T-cell (primary cell): ENCODE data around the gene TP53I11. TPM values are rescaled to one million over a fixed set of nuclear protein-coding genes. Genes with fewer than 3 reads are reported as not detected.

Experiments
- ATAC-seq, 4 experiments: fragments of 200-7000 bp in 3 of 4; fragments of 150-1000 bp in 1 of 4; cut with Tn5 transposase; replicated peaks in 1 of 4; 1 replicate in 3 of 4; 2 replicates in 1 of 4; pipeline ENCODE4 v1.10.0; 2021; ENCODE audit warnings: moderate library complexity in 3 of 4, mild to moderate bottlenecking in 2 of 4, moderate number of reproducible peaks in 1 of 4
- CTCF ChIA-PET, 2 donors: fragments of 300-600 bp; sonication (Branson Sonifier 250); formaldehyde crosslinking; loops; one replicate each; lab custom pipeline; 2022; ENCODE audit warnings: antibody characterized with exemption in 2 of 2; lab: Charles Lee
- POLR2A ChIA-PET, 2 donors: fragments of 300-600 bp; sonication (Branson Sonifier 250); formaldehyde crosslinking; loops; one replicate each; lab custom pipeline; 2022; ENCODE audit warnings: antibody characterized with exemption in 2 of 2; lab: Charles Lee
- DNase-seq, 35 experiments: peaks; one replicate each; pipeline versions ENCODE4 v3.0.0 to v3.0.0-alpha.2; 2013 to 2023
- H3K27ac ChIP-seq: one replicate; pipeline ENCODE4 v1.5.1; 2013; ENCODE audit warnings: low read length
- H3K27me3 ChIP-seq, 2 experiments: replicated peaks in 1 of 2; 1 replicate in 1 of 2; 2 replicates in 1 of 2; pipeline versions ENCODE4 v1.6.1 to v1.7.0; 2013; ENCODE audit warnings: low read length in 1 of 2, mixed read lengths in 1 of 2; ENCODE audit not compliant: control insufficient read depth in 2 of 2, insufficient read depth in 2 of 2; ENCODE audit errors: extremely low read depth in 1 of 2
- H3K36me3 ChIP-seq, 2 donors: 1 replicate in 1 of 2; 2 replicates in 1 of 2; pipeline versions ENCODE4 v1.6.1 to v1.7.0; 2013; ENCODE audit warnings: low read length in 1 of 2; ENCODE audit not compliant: control insufficient read depth in 2 of 2, insufficient read depth in 1 of 2; ENCODE audit errors: extremely low read depth in 1 of 2
- H3K4me1 ChIP-seq, 2 experiments: 1 replicate in 1 of 2; 2 replicates in 1 of 2; pipeline versions ENCODE4 v1.6.1 to v1.7.0; 2013; ENCODE audit warnings: low read length in 2 of 2, mixed read lengths in 1 of 2; ENCODE audit not compliant: insufficient read depth in 2 of 2, control insufficient read depth in 1 of 2; ENCODE audit errors: extremely low read depth in 1 of 2
- H3K4me3 ChIP-seq, 2 donors: 1 replicate in 1 of 2; 2 replicates in 1 of 2; pipeline versions ENCODE4 v1.5.1 to v1.7.0; 2013; ENCODE audit warnings: mild to moderate bottlenecking in 2 of 2, low read length in 1 of 2, moderate library complexity in 1 of 2; ENCODE audit not compliant: control insufficient read depth in 1 of 2; ENCODE audit errors: extremely low read depth in 1 of 2
- H3K9me3 ChIP-seq: 2 replicates; pipeline ENCODE4 v1.7.0; 2013
- H3K27ac Mint-ChIP-seq, 2 donors: one replicate each; pipeline ENCODE4 v1.8.0; 2020 to 2021; ENCODE audit warnings: mild to moderate bottlenecking in 2 of 2, mixed read lengths in 2 of 2
- H3K27me3 Mint-ChIP-seq, 2 donors: one replicate each; pipeline ENCODE4 v1.8.0; 2021 to 2022; ENCODE audit warnings: mixed read lengths in 2 of 2
- H3K36me3 Mint-ChIP-seq: one replicate; pipeline ENCODE4 v1.8.0; 2021; ENCODE audit warnings: mixed read lengths
- H3K4me1 Mint-ChIP-seq, 3 donors: one replicate each; pipeline ENCODE4 v1.8.0; 2020 to 2022; ENCODE audit warnings: mixed read lengths in 3 of 3, mild to moderate bottlenecking in 1 of 3
- H3K4me3 Mint-ChIP-seq, 3 donors: one replicate each; pipeline ENCODE4 v1.8.0; 2020 to 2022; ENCODE audit warnings: mild to moderate bottlenecking in 3 of 3, mixed read lengths in 3 of 3, moderate library complexity in 3 of 3
- H3K9me3 Mint-ChIP-seq, 3 donors: one replicate each; pipeline ENCODE4 v1.8.0; 2020 to 2022; ENCODE audit warnings: mixed read lengths in 3 of 3
- WGBS: methylation state at CpG from one replicate; pipeline ENCODE4 v1.1.5; 2013; ENCODE audit warnings: missing lambda C conversion rate; ENCODE audit not compliant: insufficient coverage; 5-methylcytosine and 5-hydroxymethylcytosine counted together
- total RNA-seq, 35 experiments: library from RNA in 6 of 35; stranded (reverse) in 6 of 35; fragments of 120-200 nt in 1 of 35; gene quantifications; one replicate each; pipeline versions ENCODE4 v1.2.1 to v1.2.4 and lab custom pipeline; 2013 to 2026

Gene TP53I11
- total RNA-seq, 5 donors from 2014 or later (not counting 1 experiment from before 2014, with no cell fraction given) = 6.6 to 27.0 (median 16.4) TPM

DNA sequence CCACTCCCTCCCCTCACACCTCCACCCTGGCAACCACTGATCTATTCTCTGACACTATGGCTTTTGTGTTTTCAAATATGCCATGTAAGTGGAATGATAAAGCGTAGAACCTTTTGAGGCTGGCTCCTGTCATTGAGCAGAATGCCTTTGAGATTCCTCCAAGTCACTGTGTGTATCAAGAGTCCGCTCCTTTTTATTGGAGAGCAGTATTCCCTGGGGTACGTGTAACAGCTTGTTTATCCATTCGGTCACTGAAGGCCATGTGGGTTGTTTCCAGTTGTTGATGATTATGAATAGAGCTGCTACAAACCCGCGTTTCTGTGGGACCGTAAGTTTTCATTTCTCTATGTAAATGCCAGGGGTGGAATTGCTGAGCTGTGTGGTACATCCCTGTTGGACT lies 10.3 kb downstream of the TP53I11 start:
- Mint-ChIP-seq H3K36me3 (no peaks in the 10 kb centered on the region), H3K4me3 (no peak overlapping the region), H3K27me3 (no peaks in the 10 kb centered on the region), H3K27ac (no peak overlapping the region), H3K9me3 (no peaks in the 10 kb centered on the region), H3K4me1 (peaks cover 13 to 46% (median 22%) of the 10 kb centered on the region in 3 donors)
- WGBS = 97% methylated on average over 6 of the region's 7 CpGs
- no peak for DNase-seq
- ATAC-seq = no peak
- H3K4me1 ChIP-seq = peaks cover 2 to 25% of the 10 kb centered on the region in 2 experiments
- no peaks in the 10 kb centered on the region for H3K9me3 ChIP-seq
- H3K27ac ChIP-seq = no peak overlapping the region
- POLR2A ChIA-PET = no interaction called here
- CTCF ChIA-PET = interaction anchor here (0.5 to 1.9 kb wide), 7 partner anchors 8 to 392 kb away, joined by 3 to 12 read pairs (median 5); no protein-coding TSS in a partner anchor
- H3K36me3 ChIP-seq = no peaks in the 10 kb centered on the region
- H3K4me3 ChIP-seq = no peak overlapping the region
- peaks cover 0 to 4% of the 10 kb centered on the region in 2 experiments for H3K27me3 ChIP-seq

DNA sequence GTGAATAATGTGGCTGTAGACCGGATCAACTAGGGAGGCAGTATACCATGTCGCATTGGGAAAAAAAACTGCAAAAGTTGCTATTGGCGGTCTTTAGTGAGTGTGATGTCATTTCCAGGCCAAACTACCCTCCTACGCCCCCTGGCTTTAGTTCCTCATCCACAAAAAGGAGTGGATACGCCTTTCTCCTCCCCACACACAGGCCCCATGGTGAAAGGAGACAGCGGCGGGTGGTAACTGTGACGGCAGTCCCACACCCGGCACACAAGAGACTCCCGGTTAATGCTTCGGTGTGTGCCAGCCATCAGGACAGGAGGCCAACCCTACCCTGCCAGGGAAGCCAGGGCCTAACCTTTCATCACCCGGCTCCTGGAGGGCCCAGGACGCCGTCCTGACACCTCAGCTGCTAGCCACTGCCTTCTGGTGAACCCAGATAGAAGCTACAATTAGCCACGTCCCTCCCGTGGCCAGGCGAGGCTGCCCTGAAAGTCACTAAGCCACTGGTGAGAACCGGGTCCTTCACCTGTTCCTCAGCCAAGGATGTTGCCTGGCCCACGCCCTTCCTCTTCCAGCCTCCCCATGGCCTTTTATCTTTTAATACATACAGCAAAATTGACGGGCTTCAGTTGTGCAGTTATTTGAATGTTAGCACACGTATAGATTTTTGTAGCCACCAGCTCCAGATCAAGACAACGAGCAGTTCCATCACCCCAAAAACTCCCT lies 10.8 kb downstream of the TP53I11 start:
- ChIA-PET CTCF (interaction anchor here (0.5 to 4.7 kb wide), 5 partner anchors 13 to 393 kb away, joined by 3 to 135 read pairs (median 6); no protein-coding TSS in a partner anchor), POLR2A (no interaction called here)
- ATAC-seq (no peak), DNase-seq (no peak)
- Mint-ChIP-seq H3K4me3 (no peak overlapping the region), H3K27me3 (no peaks in the 10 kb centered on the region), H3K4me1 (peaks cover 13 to 46% (median 22%) of the 10 kb centered on the region in 3 donors), H3K9me3 (no peaks in the 10 kb centered on the region), H3K36me3 (no peaks in the 10 kb centered on the region), H3K27ac (no peak overlapping the region)
- H3K27me3 ChIP-seq = peaks cover 0 to 4% of the 10 kb centered on the region in 2 experiments
- WGBS = 83% methylated on average over 12 of the region's 22 CpGs
- H3K9me3 ChIP-seq = no peaks in the 10 kb centered on the region
- H3K4me3 ChIP-seq = no peak overlapping the region
- peaks cover 2 to 25% of the 10 kb centered on the region in 2 experiments for H3K4me1 ChIP-seq
- no peak overlapping the region for H3K27ac ChIP-seq
- H3K36me3 ChIP-seq = no peaks in the 10 kb centered on the region

DNA sequence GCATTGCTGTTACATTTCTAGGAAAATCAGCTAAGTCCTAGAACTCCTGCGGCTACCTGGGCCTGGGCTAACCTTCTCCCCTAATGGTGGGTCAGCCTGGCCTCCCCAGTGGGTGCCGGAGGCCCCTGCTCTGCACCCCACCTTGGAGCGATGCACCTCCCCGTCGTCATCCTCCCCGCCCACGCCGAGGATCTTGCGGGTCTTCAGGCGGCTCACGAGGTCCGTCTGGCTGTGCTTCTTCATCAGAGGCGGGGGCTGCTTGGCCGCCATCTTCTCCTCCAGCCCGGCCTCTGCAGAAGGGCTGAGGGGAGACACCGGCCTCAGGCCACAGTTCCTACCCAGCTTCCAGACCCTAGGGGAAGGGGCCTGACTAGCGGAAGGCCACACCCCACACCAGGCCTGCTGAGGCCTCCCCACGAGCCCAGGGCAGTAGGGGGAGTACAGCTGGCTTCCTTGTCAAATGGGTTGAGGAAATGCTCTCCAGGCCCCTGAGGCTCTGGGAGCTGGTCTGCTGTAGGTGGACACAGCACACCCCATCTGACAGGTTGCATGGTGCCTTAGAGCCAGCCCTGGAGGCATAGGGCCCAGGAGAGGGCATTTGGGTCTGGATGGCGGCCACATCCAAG lies 12.5 kb downstream of the TP53I11 start:
- CTCF ChIA-PET = interaction anchor here (0.5 to 4.7 kb wide), 8 partner anchors 11 to 407 kb away, joined by 3 to 179 read pairs (median 3); no protein-coding TSS in a partner anchor
- peaks cover 2 to 17% of the 10 kb centered on the region in 2 experiments for H3K4me1 ChIP-seq

DNA sequence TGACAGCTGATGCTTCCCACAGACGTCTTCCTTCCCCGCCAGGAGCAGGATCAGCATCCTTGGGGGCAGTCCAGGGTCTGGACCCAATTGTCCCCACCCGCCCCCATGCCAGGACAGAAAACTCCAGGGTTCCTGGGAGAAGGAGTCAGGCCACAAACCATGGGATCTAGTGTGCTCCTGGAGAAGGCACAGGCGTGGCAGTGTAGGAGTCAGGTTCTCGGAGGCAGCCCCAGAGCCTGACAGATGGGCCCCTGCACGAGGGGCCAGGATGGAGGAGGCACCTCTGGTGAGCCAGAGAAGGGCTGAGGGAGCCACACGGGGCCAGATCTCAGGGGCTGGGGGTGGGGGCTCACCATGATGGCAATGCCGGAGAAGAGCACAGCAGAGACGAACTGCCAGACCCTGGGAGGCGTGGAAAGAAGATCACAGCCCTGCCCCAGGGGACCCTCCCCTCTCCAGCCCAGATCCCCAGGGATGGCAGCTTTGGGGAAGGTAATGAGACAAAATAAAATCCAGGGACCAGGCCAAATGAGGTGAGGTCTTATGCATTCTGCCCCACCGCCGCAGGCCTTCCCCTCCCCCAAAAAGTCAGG lies 13.6 kb downstream of the TP53I11 start:
- no peaks in the 10 kb centered on the region for H3K9me3 ChIP-seq
- Mint-ChIP-seq H3K36me3 (no peaks in the 10 kb centered on the region), H3K27ac (no peak overlapping the region), H3K4me3 (no peak overlapping the region), H3K27me3 (no peaks in the 10 kb centered on the region), H3K4me1 (peaks cover 1 to 19% (median 2%) of the 10 kb centered on the region in 3 donors), H3K9me3 (no peaks in the 10 kb centered on the region)
- H3K27ac ChIP-seq = no peak overlapping the region
- H3K4me3 ChIP-seq = no peak overlapping the region
- H3K36me3 ChIP-seq = no peaks in the 10 kb centered on the region
- DNase-seq (no peak), ATAC-seq (no peak)
- ChIA-PET POLR2A (no interaction called here), CTCF (interaction anchor here (0.6 to 4.7 kb wide), 24 partner anchors 10 to 397 kb away, joined by 3 to 179 read pairs (median 3); no protein-coding TSS in a partner anchor)
- no peaks in the 10 kb centered on the region for H3K27me3 ChIP-seq
- H3K4me1 ChIP-seq = peaks cover 0 to 7% of the 10 kb centered on the region in 2 experiments
- 78% methylated on average over 7 of the region's 12 CpGs for WGBS

More for the DNA sequence above, 12.5 kb downstream of the TP53I11 start:
- Histone ChIP-seq H3K4me3 (no peak overlapping the region), H3K27ac (no peak overlapping the region), H3K27me3 (no peaks in the 10 kb centered on the region), H3K36me3 (no peaks in the 10 kb centered on the region), H3K9me3 (no peaks in the 10 kb centered on the region)
- no peaks in the 10 kb centered on the region for H3K27me3 Mint-ChIP-seq
- WGBS = 92% methylated on average over 15 of the region's 19 CpGs
- H3K36me3 Mint-ChIP-seq = no peaks in the 10 kb centered on the region
- POLR2A ChIA-PET = interaction anchor here in 1 of 2 donors (0.6 kb wide), 1 partner anchor 58 kb away, joined by 3 read pairs; no protein-coding TSS in a partner anchor
- H3K27ac Mint-ChIP-seq = no peak overlapping the region
- ATAC-seq (no peak), DNase-seq (no peak)
- peaks cover 7 to 30% (median 12%) of the 10 kb centered on the region in 3 donors for H3K4me1 Mint-ChIP-seq
- H3K9me3 Mint-ChIP-seq = no peaks in the 10 kb centered on the region
- no peak overlapping the region for H3K4me3 Mint-ChIP-seq

DNA sequence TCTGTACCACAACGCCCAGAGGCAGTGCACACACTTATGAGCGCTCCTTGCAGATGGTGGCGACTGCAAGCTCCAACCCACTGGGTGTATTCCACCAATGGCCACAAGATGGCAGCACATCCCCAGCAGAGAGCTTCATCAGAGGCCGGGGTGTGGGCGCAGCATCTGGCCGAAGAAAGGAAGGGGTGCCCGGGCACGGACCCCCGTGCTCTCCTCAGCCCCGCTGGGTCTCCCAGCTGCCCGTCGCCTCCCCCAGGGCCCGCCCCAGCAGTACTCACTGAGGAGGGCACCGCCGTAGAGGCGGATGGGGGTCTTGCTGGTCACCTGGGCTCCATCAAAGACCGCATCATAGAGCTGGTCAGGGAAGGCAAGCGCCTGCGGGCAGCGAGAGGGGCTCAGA lies 14.2 kb downstream of the TP53I11 start:
- peak; percentile 83 to 88 (median 86) for ATAC-seq
- H3K36me3 Mint-ChIP-seq = no peaks in the 10 kb centered on the region
- H3K4me1 Mint-ChIP-seq = peaks cover 0 to 16% (median 2%) of the 10 kb centered on the region in 3 donors
- H3K4me3 Mint-ChIP-seq = no peak overlapping the region
- DNase-seq = peak; percentile 40 to 90 (median 74)
- H3K27ac Mint-ChIP-seq = no peak overlapping the region
- 34% methylated on average over 20 of the region's 20 CpGs for WGBS
- CTCF ChIA-PET = interaction anchor here (0.6 to 4.7 kb wide), 26 partner anchors 8 to 381 kb away, joined by 3 to 179 read pairs (median 3); no protein-coding TSS in a partner anchor
- no peaks in the 10 kb centered on the region for H3K9me3 Mint-ChIP-seq
- H3K27me3 Mint-ChIP-seq = no peaks in the 10 kb centered on the region
- no peak overlapping the region for H3K27ac ChIP-seq
- no peaks in the 10 kb centered on the region for H3K36me3 ChIP-seq
- H3K27me3 ChIP-seq = no peaks in the 10 kb centered on the region
- no peaks in the 10 kb centered on the region for H3K9me3 ChIP-seq
- peaks cover 0 to 7% of the 10 kb centered on the region in 2 experiments for H3K4me1 ChIP-seq
- POLR2A ChIA-PET = no interaction called here
- no peak overlapping the region for H3K4me3 ChIP-seq

GRCh38 chr11:44934735-44935250 lies 15.9 kb downstream of the TP53I11 start:
- Histone ChIP-seq H3K36me3 (no peaks in the 10 kb centered on the region), H3K4me1 (peaks cover 0 to 7% of the 10 kb centered on the region in 2 experiments), H3K27me3 (no peaks in the 10 kb centered on the region), H3K9me3 (no peaks in the 10 kb centered on the region), H3K27ac (no peak overlapping the region), H3K4me3 (no peak overlapping the region)
- DNase-seq (no peak), ATAC-seq (no peak)
- Mint-ChIP-seq H3K27me3 (no peaks in the 10 kb centered on the region), H3K36me3 (peaks cover 13% of the 10 kb centered on the region), H3K9me3 (no peaks in the 10 kb centered on the region), H3K27ac (no peak overlapping the region), H3K4me1 (peaks cover 0 to 3% (median 0%) of the 10 kb centered on the region in 3 donors), H3K4me3 (no peak overlapping the region)
- WGBS = 95% methylated on average over 11 of the region's 13 CpGs
- POLR2A ChIA-PET = no interaction called here
- CTCF ChIA-PET = interaction anchor here (1.6 to 4.7 kb wide), 3 partner anchors 169 to 170 kb away, joined by 7 to 179 read pairs (median 135); no protein-coding TSS in a partner anchor
